Measurements from ENCODE around the gene EPN3.

DNA sequence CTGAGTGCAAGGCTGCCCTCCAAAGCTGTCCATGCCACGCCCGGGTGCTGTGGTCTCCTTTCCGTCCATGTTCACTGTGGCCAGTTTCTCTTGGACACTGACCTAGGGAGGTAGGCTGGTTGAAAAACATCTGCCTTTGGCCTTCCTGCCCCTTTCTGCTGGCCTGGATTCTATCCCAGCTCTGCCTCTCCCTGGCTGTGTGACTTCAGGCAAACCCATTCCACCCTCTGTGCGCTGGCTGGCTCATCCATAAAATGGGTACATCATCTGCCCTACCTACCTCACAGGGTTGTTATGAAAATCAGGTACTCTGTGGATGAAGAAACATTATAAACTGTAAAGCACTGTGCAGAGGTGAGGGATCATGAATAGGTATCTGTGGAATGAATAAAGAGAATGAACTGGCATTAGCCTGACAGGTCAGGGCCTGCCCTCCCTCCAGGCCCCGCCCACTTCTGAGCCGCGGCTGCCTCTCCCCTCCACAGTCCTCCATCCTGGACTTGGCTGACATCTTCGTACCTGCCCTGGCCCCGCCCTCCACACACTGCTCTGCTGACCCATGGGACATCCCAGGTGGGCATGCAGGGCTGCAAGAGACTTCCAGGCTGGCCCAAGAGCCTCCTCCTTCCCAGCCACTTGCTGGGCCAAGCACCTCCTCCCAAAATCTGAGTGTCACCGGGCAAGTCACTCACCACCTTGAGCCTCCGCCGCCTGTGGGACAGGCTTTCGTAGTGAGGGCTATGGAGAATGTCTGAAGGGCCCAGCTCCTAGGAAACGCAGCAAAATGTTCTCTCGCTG lies 7.4 kb downstream of the EPN3 start:
- TF ChIP-seq, protein P1, sequence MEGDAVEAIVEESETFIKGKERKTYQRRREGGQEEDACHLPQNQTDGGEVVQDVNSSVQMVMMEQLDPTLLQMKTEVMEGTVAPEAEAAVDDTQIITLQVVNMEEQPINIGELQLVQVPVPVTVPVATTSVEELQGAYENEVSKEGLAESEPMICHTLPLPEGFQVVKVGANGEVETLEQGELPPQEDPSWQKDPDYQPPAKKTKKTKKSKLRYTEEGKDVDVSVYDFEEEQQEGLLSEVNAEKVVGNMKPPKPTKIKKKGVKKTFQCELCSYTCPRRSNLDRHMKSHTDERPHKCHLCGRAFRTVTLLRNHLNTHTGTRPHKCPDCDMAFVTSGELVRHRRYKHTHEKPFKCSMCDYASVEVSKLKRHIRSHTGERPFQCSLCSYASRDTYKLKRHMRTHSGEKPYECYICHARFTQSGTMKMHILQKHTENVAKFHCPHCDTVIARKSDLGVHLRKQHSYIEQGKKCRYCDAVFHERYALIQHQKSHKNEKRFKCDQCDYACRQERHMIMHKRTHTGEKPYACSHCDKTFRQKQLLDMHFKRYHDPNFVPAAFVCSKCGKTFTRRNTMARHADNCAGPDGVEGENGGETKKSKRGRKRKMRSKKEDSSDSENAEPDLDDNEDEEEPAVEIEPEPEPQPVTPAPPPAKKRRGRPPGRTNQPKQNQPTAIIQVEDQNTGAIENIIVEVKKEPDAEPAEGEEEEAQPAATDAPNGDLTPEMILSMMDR (IDR thresholded peaks at IDR 0.05) = no peak
- TF ChIP-seq POLR2AphosphoS5 (IDR thresholded peaks at IDR 0.05) (no peak), POLR2A (IDR thresholded peaks at IDR 0.05; ENCODE audit: low read depth) (no peak), EP300 (IDR thresholded peaks at IDR 0.05) (no peak)
